Stimulated activated CD8-positive, alpha-beta memory T cell treated with anti-CD3 and anti-CD28 coated beads, Interleukin-4, amount 100 ng/mL, for 48 hours (primary cell): ENCODE data around the gene METTL24.

ENCODE experiments used
- DNase-seq: peaks from one replicate; pipeline ENCODE4 v3.0.0-alpha.2; 2020

METTL24 gene, protein sequence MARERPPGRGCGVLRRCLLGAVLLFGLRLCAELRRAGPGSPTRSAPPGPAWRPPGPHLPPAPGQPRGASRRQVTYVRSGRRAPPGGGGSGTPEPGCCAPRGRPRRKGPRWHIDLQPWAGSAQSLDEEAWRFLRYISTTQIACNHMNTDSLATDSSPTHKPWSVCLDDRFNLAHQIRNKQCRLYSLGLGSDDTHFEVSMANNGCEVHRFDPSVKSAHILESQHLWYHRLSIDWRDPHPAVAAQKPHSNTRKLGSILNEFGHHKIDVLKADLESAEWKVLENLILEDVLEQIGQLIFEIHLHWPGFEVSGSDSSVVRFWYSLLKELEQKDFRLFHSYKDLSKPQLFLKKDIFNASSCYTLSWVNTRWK

DNA sequence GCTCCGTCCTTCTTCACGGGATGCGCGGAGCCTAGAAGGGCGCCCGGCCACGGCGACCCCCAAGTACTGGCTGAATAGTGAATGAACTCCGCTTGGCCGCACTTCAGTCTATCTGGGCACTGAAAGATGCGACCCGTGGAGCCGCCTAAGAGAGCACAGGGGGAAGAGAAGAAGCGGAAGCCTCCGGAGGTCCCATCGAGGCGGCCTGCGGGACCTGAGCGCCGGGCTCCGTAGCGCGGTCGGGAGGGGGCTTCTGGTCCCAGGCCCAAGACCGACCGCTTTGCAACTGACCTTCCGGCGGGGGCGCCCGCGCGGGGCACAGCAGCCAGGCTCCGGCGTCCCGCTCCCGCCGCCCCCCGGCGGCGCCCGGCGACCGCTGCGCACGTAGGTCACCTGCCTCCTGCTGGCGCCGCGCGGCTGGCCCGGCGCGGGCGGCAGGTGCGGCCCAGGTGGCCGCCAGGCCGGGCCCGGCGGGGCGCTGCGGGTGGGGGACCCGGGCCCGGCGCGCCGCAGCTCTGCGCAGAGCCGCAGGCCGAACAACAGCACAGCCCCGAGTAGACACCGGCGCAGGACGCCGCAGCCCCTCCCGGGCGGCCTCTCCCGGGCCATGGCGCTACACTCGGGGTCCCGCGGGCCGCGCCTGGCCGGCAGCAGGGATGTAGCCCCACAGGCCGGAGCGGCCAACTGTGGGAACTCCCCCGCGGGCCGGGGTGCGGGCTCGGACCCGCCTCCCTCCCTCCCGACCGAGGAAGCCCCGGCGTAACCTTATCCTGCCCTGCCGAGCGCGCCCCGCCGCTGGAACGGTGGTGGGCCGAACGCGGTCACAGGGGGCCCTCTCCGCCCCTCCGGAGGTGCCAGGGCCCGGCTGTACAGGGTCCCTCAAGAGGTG is at the start of gene METTL24:
TSS of gene METTL24 (minus strand) at position 686 of the 889 bp plus-strand sequence. CDS start at position 609, 77 bp downstream.
- peak; percentile 29 for DNase-seq

GRCh38 chr6:110404607-110405006 is 46.5 kb upstream of the METTL24 start:
- no peak for DNase-seq

GRCh38 chr6:110401585-110402176 is 43.5 kb upstream of the METTL24 start:
- no peak for DNase-seq

- no peak for DNase-seq
These were observed 42.1 kb upstream of the METTL24 start for GRCh38 chr6:110400208-110400607.

DNA sequence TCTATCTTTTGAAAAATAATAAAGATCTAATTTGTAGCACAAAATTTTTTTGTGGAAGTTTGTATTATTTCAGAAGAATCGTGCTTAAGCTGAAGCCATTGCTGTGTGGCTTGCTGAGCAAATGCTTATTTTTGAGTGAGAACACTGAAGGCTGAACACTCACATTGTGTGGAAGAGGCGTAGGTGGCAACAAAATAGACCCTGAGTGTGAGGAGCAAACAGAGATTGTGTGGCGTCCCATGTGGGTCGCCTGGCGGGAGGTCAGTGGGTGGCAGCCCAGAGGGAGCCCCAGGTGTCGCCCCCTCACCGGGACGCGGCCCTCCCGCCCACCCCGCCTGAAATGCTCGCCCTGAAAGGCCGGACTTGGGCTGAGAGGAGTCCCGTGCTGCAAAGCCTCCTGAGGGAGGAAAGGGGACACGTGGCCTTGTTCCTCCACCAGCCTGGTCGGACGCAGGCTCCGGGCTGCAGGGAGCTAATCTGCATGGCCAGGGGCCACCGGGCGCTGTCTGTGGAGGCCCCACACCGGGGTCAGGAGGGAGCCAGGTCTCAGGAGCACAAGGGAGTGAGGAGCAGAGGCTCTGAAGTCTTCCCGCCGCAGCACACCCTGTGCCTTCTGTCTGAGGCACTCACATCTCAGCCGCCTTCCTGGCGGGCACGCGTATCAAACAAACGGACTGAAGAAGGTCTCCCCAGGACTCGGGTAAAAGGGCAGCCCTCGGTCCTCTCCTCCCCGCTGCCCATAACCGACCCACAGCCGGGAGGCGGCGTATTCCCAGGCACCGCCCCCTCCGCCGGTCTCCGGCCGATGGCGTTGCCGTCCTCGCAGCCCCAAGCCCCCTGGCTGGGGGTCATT is 41.3 kb upstream of the METTL24 start:
- no peak for DNase-seq

GRCh38 chr6:110398778-110399177 is 40.6 kb upstream of the METTL24 start:
- no peak for DNase-seq

GRCh38 chr6:110395221-110395620 is 37.1 kb upstream of the METTL24 start:
- no peak for DNase-seq

- no peak for DNase-seq
These were observed 36.3 kb upstream of the METTL24 start for GRCh38 chr6:110394409-110394808.

DNA sequence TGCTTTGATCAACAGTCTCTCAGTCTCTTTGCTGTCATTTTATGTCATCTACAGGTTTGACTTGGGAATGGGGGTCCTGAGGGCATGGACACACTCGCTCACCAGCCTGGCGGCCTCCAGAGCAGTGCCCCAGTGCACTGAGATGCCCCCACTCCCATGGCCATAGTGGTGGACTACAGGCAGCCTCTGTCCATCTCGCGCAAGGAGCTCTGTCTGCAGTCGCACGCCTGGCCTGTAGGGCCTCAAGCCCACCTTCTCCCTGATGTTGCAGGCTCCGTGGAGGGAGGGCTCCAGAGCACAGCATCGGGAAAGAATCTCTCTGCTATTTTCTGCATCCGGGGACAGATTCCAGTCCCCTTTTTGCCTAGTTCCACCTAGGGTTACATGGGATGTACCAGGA is 34.6 kb upstream of the METTL24 start:
- DNase-seq, result no peak

DNA sequence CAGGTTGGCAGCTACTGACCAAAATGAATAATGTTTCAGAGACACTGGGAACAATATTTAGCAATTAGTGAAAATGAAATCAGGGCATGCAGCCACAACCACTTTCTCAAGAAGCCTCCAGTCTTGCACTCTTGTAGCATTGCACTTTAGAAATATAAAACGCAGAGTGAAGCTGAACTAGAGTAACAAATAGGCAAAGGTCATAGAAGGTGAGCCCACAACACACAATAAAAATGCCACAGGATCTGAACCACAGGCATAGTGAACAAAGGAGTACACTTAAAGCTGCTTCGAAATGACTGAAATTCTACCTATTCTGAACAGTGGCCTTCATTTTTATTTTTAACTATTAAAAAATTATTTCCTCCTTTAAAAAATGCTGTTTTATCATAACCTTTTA is 32.3 kb upstream of the METTL24 start:
- DNase-seq, result no peak

DNA sequence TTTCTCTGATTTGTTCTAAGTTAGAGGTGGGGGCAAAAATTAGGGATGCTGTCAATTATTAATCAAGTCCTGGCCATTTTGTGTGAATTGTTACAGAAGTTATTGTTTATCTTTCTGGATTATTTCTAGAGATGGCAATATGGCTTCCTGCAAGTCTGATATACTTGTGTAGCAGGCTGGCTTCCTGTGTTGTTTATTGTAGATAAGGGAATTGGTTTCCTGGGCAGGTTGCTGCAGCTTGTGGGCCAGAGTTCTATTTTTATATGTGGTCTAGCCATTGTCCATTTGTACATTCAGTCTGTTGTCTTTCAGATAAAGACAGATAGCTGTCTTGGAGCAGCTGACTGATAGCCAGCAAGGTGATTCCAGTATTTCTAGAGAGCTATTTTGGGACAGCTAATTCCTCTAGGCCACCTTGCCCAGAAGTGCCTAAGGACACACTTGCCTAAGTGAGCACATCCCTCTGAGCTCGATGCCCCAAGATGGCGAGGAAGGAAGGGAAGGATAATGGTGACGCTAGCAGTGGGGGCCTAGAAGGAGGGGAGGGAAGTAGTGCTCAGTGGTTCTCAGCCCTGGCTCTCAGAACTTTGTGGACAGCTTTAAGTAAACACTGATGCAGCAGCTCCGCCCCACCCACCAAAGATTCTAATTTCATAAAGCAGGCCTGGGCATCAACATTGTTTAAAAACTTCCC is 31.7 kb upstream of the METTL24 start:
- DNase-seq, result no peak

DNA sequence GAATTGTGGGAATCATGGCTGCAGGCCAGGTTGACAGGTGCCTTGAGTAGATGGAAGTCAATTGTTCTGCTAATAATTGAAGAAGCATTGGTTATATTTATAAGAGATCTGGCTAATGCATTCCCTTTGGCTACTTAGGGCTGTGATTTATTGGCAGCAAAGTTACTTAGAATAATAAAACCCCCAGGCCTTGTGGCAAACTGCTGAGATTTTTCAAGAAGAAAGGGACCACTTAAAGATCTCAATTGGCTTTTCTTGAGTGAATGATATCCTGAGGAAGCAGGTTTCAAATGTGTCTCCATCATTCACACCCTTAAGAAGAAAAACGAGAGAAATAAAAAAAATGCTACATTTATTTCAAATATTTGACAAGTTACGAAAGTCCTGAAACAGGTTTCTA is 29.8 kb upstream of the METTL24 start:
- no peak for DNase-seq

- DNase-seq, result no peak
These were observed 27.3 kb upstream of the METTL24 start for GRCh38 chr6:110385458-110385863.

- DNase-seq, result no peak
These were observed 20.4 kb upstream of the METTL24 start for GRCh38 chr6:110378552-110378951.

DNA sequence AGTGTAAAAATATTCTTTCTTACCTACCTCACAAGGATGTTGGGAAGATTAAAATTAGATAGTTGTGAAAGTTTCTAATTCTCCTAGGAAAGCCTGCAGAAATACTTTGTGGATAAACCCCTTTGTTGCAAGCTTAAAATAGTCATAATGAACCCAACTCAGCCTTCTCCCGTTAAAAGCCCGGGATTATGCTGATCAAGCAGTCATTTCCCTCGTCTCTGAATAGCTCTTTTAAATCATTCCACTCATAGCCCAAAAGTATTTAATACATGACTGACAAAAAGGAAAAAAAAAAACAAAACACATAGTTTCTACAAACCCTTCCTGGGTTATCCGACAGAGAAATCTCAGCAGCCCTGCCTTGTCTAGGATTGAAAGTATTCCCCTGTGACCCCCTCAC is 10.9 kb upstream of the METTL24 start:
- no peak for DNase-seq

- DNase-seq, result no peak
These were observed 10.1 kb upstream of the METTL24 start for GRCh38 chr6:110368284-110368683.

GRCh38 chr6:110367825-110368224 is 9.7 kb upstream of the METTL24 start:
- no peak for DNase-seq

GRCh38 chr6:110366975-110367374 is 8.8 kb upstream of the METTL24 start:
- DNase-seq, result no peak

- DNase-seq, result no peak
These were observed 8.1 kb upstream of the METTL24 start for GRCh38 chr6:110366256-110366655.

DNA sequence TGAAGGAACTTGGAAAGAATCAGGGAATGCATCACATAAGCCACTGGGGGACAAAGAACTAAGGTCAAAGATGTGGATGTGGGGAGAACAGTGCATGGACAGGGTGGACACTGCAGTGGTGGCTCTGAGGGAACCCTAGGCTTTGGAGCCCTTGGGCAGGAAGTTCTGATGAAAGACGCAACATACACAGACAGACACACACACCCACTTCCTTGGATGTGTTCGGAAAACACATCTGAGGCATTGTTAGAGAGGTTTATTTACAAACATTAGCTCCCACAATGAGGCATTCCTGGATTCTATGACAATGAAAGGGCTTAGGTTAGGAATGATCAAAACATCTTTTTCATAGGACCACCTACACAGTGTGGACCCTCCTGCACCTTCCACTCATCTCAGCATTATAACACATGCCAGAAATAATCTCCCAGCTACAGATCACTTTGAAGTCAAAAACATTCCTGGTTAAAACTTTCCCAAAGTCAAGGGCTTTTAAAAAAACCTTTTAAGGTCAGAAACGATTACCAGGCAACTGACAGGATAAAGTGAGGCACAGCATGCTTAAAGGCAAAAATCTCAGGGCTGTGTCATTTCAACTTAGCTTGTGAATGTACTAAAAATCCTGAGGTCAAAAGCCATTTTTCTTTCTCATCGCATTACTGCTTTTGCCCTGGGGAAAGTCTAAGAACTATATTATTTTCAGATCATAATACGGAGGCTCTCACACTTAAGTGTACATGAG is 6.4 kb upstream of the METTL24 start:
- no peak for DNase-seq

DNA sequence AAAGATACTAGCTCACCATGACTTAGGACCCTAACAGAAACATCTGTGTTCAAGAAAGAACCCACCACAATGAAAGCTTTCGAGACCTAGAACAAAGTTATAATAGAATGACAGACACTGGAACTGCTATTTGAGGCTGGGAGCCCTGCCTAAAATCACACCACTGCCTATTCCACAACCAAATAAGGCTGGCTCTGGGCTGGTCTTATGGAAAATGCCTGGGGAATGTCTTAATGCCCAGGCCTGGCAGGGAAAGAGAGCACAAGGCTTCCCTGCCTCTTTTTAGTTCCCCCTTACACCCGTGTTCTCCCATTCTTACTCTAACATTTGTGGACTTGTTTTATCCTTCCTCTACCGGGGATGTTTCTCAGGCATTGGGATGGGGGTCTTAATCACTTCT is 5.6 kb upstream of the METTL24 start:
- no peak for DNase-seq
